HepG2 (cell line): Measurements from ENCODE around the gene RBCK1. TPM values are rescaled to one million over a fixed set of nuclear protein-coding genes. Genes with fewer than 3 reads are reported as not detected.
A peak's percentile ranks its signal among the peaks of the same experiment; 100 is the strongest.

ENCODE experiments used
- CENPX ChIP-seq: sonication (generic); formaldehyde crosslinking; IDR thresholded peaks from 2 replicates; pipeline ENCODE4 v1.9.0; 2021; ENCODE audit warnings: mild to moderate bottlenecking, missing genetic modification reagents, moderate library complexity
- MAF1 ChIP-seq: sonication (generic); formaldehyde crosslinking; IDR thresholded peaks from 2 replicates; pipeline ENCODE4 v1.5.0; 2020; ENCODE audit warnings: missing genetic modification reagents, borderline replicate concordance
- NCOA1 ChIP-seq: sonication (generic); formaldehyde crosslinking; IDR thresholded peaks from 2 replicates; pipeline ENCODE4 v1.9.0; 2021; ENCODE audit warnings: missing genetic modification reagents
- NR0B2 ChIP-seq: sonication (generic); formaldehyde crosslinking; IDR thresholded peaks from 2 replicates; pipeline ENCODE4 v1.4.0; 2020; ENCODE audit warnings: mild to moderate bottlenecking, missing genetic modification reagents
- ZNF225 ChIP-seq: sonication (generic); formaldehyde crosslinking; IDR thresholded peaks from 2 replicates; pipeline ENCODE4 v1.4.0; 2020; ENCODE audit warnings: mild to moderate bottlenecking, missing genetic modification reagents
- ZNF34 ChIP-seq: sonication (generic); formaldehyde crosslinking; IDR thresholded peaks from 2 replicates; pipeline ENCODE4 v1.4.0; 2020; ENCODE audit warnings: mild to moderate bottlenecking, missing genetic modification reagents, borderline replicate concordance
- ZNF460 ChIP-seq: sonication (generic); formaldehyde crosslinking; IDR thresholded peaks from 2 replicates; pipeline ENCODE4 v1.5.1; 2020; ENCODE audit warnings: missing genetic modification reagents, mild to moderate bottlenecking, borderline replicate concordance
- ZNF703 ChIP-seq: sonication (generic); formaldehyde crosslinking; IDR thresholded peaks from 2 replicates; pipeline ENCODE4 v1.5.1; 2020; ENCODE audit warnings: missing genetic modification reagents, mild to moderate bottlenecking, moderate library complexity, borderline replicate concordance
- polyA plus RNA-seq, 8 experiments: library from polyadenylated mRNA; depleted of rRNA in 3 of 8; stranded (reverse) in 7 of 8; unstranded in 1 of 8; fragments of >200 nt; fragmentation: Illumina TruSeq in 4 of 8; extraction: Trizol in 4 of 8; gene quantifications; 2 replicates each; pipeline versions ENCODE4 v1.2.1 to v1.2.3, GENCODE V29; 2011 to 2016; ENCODE audit warnings: low read depth in 4 of 8, missing spikeins in 1 of 8, mixed read lengths in 1 of 8; ENCODE audit not compliant: insufficient read depth in 1 of 8
- total RNA-seq, 5 experiments: library from RNA; depleted of rRNA; stranded (reverse); fragments of >200 nt; fragmentation: Illumina TruSeq; extraction: Trizol; gene quantifications; 2 replicates each; pipeline ENCODE4 v1.2.3, GENCODE V29; 2016; ENCODE audit warnings: low read depth in 1 of 5
- TF ChIP-seq, protein P1 (sequence below): sonication (generic); formaldehyde crosslinking; IDR thresholded peaks from 2 replicates; pipeline ENCODE4 v1.4.0; 2020; ENCODE audit warnings: missing genetic modification reagents, borderline replicate concordance

RBCK1 gene
- total and polyA plus RNA-seq, 2 of the 13 experiments (the other 11 are each of a cell fraction or from before 2014, with no cell fraction given) = 149 to 215 TPM

GRCh38 chr20:363319-364078 is 44.6 kb upstream of the RBCK1 start (continued):
- no peak for TF ChIP-seq ZNF703 (CRISPR knock-in tag)
- no peak for TF ChIP-seq MAF1
- TF ChIP-seq ZNF460 = no peak
- no peak for TF ChIP-seq CENPX (CRISPR knock-in tag)
- TF ChIP-seq ZNF34 (CRISPR knock-in tag) = no peak
- TF ChIP-seq NCOA1 = no peak
- TF ChIP-seq, protein P1, sequence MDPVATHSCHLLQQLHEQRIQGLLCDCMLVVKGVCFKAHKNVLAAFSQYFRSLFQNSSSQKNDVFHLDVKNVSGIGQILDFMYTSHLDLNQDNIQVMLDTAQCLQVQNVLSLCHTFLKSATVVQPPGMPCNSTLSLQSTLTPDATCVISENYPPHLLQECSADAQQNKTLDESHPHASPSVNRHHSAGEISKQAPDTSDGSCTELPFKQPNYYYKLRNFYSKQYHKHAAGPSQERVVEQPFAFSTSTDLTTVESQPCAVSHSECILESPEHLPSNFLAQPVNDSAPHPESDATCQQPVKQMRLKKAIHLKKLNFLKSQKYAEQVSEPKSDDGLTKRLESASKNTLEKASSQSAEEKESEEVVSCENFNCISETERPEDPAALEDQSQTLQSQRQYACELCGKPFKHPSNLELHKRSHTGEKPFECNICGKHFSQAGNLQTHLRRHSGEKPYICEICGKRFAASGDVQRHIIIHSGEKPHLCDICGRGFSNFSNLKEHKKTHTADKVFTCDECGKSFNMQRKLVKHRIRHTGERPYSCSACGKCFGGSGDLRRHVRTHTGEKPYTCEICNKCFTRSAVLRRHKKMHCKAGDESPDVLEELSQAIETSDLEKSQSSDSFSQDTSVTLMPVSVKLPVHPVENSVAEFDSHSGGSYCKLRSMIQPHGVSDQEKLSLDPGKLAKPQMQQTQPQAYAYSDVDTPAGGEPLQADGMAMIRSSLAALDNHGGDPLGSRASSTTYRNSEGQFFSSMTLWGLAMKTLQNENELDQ (CRISPR knock-in tag) = no peak
- TF ChIP-seq NR0B2 (CRISPR knock-in tag) = 0 out of 2 replicates have a peak, but pooled peaks have one; percentile 27
- no peak; the same call in 1 of the 2 replicates for TF ChIP-seq ZNF225 (CRISPR knock-in tag)
